Mesendoderm (in vitro differentiated cells): ENCODE data around the gene KRTAP10-10.

Experiments used
- DNase-seq: peaks from one replicate; pipeline ENCODE4 v3.0.0; 2013
- H2AK5ac ChIP-seq: 2 replicates; pipeline ENCODE4 v1.6.1; 2013; ENCODE audit warnings: low read length, inconsistent platforms
- H2BK120ac ChIP-seq: 2 replicates; pipeline ENCODE4 v1.6.1; 2013; ENCODE audit warnings: low read depth, mild to moderate bottlenecking, low read length, moderate library complexity, mixed read lengths
- H2BK15ac ChIP-seq: replicated peaks from 2 replicates; pipeline ENCODE4 v1.6.1; 2013; ENCODE audit warnings: low read depth, mild to moderate bottlenecking, moderate library complexity
- H2BK5ac ChIP-seq: 2 replicates; pipeline ENCODE4 v1.6.1; 2013; ENCODE audit warnings: low read length, inconsistent platforms
- H3K18ac ChIP-seq: 2 replicates; pipeline ENCODE4 v1.6.1; 2013; ENCODE audit warnings: mild to moderate bottlenecking, low read length, mixed read lengths
- H3K23ac ChIP-seq: one replicate; pipeline ENCODE4 v1.6.1; 2013; ENCODE audit warnings: low read length
- H3K27ac ChIP-seq: 2 replicates; pipeline ENCODE4 v1.5.1; 2013; ENCODE audit warnings: low read depth, mild to moderate bottlenecking, inconsistent platforms, low read length, moderate library complexity
- H3K27me3 ChIP-seq: 2 replicates; pipeline ENCODE4 v1.6.1; 2013; ENCODE audit warnings: low read length, control low read depth, mild to moderate bottlenecking, inconsistent platforms; ENCODE audit not compliant: insufficient read depth, poor library complexity
- H3K36me3 ChIP-seq: 2 replicates; pipeline ENCODE4 v1.6.1; 2013; ENCODE audit warnings: low read length, inconsistent platforms; ENCODE audit not compliant: control insufficient read depth, insufficient read depth
- H3K4ac ChIP-seq: one replicate; pipeline ENCODE4 v1.6.1; 2013; ENCODE audit warnings: low read depth, mild to moderate bottlenecking, low read length, moderate library complexity
- H3K4me1 ChIP-seq: 2 replicates; pipeline ENCODE4 v1.6.1; 2013; ENCODE audit warnings: low read depth, low read length, inconsistent platforms; ENCODE audit not compliant: control insufficient read depth
- H3K4me2 ChIP-seq: 2 replicates; pipeline ENCODE4 v1.6.1; 2013; ENCODE audit warnings: low read length
- H3K4me3 ChIP-seq: 2 replicates; pipeline ENCODE4 v1.5.1; 2013; ENCODE audit warnings: mild to moderate bottlenecking, low read length
- H3K56ac ChIP-seq: one replicate; pipeline ENCODE4 v1.6.1; 2013; ENCODE audit warnings: low read length
- H3K79me1 ChIP-seq: 2 replicates; pipeline ENCODE4 v1.6.1; 2013; ENCODE audit warnings: low read length, inconsistent platforms
- H3K79me2 ChIP-seq: 2 replicates; pipeline ENCODE4 v1.6.1; 2013; ENCODE audit warnings: mild to moderate bottlenecking, low read length; ENCODE audit not compliant: control insufficient read depth, insufficient read depth
- H3K9ac ChIP-seq: 2 replicates; pipeline ENCODE4 v1.6.1; 2013; ENCODE audit warnings: low read length, inconsistent platforms
- H4K5ac ChIP-seq: one replicate; pipeline ENCODE4 v1.6.1; 2013; ENCODE audit warnings: low read length
- H4K8ac ChIP-seq: one replicate; pipeline ENCODE4 v1.6.1; 2013; ENCODE audit warnings: low read depth, mild to moderate bottlenecking, control low read depth, low read length, moderate library complexity
- WGBS: extraction: QIAGEN DNeasy Blood & Tissue Kit; methylation state at CpG from one replicate; pipeline ENCODE4 v1.1.7; 2013; ENCODE audit warnings: low lambda C conversion rate, missing lambda C conversion rate; ENCODE audit not compliant: insufficient coverage; ENCODE audit errors: extremely low coverage; 5-methylcytosine and 5-hydroxymethylcytosine counted together

The KRTAP10-10 gene

DNA sequence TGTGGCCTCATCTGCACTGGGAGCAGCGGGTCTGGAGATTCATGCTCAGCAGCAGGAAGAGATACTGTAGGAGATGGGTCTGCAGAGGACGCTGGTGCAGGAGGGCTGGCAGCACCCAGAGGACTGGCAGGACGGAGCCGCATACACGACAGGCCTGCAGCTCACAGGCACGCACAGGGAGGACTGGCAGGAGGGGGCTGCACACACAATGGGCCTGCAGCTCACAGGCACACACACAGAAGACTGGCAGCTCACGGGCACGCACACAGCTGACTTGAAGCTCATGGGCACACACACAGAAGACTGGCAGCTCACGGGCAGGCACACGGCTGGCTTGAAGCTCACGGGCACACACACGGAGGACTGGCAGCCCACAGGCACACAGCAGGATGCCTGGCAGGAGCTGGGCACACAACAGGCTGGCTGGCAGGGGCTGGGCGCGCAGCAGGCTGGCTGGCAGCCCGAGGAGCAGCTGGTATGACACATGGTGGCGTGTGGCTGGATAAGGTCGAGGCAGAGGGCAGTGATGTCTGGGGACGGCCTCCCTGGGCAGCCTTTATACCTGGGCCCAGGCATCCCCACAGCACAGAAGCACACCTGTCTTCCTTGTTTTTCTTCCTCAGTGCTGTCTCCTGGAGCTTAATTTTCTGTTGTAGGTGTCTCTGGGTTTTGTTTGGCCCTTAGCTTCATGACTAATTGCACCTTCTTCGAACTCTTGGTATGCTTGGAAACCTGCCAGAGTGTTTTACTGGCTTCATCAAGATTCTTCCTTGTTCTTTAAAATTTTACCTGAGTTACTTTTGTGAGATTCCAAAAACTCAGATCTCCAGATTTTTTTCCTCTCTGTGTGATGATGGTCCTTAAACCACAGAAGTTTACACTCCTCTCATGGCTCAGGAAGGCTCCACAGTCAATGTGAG, 29.5 kb downstream of the KRTAP10-10 start, which contains the start of gene KRTAP12-2:
TSS of gene KRTAP12-2 (minus strand) at position 527 of the 920 bp plus-strand sequence. CDS start at position 486, 41 bp downstream.
- no peak within 1 kb of the TSS for H3K4me3 ChIP-seq
- no peaks in the 10 kb centered on the region for H3K79me1 ChIP-seq
- no peak within 1 kb of the TSS for H2BK120ac ChIP-seq
- H3K36me3 ChIP-seq = no peaks in the 10 kb centered on the region
- no peak within 1 kb of the TSS for H3K23ac ChIP-seq
- no peak within 1 kb of the TSS for H2BK5ac ChIP-seq
- DNase-seq = no peak
- no peak within 1 kb of the TSS for H3K56ac ChIP-seq
- no peak within 1 kb of the TSS for H3K4ac ChIP-seq
- H3K27ac ChIP-seq = no peak within 1 kb of the TSS
- no peak within 1 kb of the TSS for H4K8ac ChIP-seq
- H3K4me1 ChIP-seq = no peaks in the 10 kb centered on the region
- H2BK15ac ChIP-seq = no peak within 1 kb of the TSS
- no peak within 1 kb of the TSS for H4K5ac ChIP-seq
- no peak within 1 kb of the TSS for H3K9ac ChIP-seq
- no peaks in the 10 kb centered on the region for H3K27me3 ChIP-seq
- H3K18ac ChIP-seq = no peak within 1 kb of the TSS
- no peaks in the 10 kb centered on the region for H3K79me2 ChIP-seq
- no CpG with 5 or more reads among the region's 19 CpGs for WGBS
- no peak within 1 kb of the TSS for H3K4me2 ChIP-seq
- H2AK5ac ChIP-seq = no peak within 1 kb of the TSS

DNA sequence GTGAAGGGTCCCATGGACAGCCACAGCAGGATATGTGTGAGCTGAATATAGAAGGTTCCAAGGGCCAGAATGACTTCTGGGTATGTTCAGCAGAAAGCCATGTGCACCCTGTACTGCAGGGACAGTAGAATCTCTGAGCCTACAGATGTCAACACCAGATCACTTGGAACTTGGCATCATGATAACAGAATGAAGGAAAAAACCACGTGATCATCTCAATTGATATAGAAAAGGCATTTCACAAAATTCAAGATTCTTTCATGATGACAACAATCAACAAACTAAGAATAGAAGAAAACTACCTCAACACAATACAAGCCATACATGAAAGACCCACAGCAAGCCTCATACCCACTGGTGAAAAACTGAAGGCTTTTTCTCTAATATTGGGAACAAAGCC, 30.5 kb downstream of the KRTAP10-10 start:
- Histone ChIP-seq H3K27ac (no peak overlapping the region), H2BK5ac (no peak overlapping the region), H3K9ac (no peak overlapping the region), H3K23ac (no peak overlapping the region), H3K4me3 (no peak overlapping the region), H3K79me2 (no peaks in the 10 kb centered on the region), H4K8ac (no peak overlapping the region), H4K5ac (no peak overlapping the region), H3K36me3 (no peaks in the 10 kb centered on the region), H3K56ac (no peak overlapping the region), H2BK120ac (no peak overlapping the region), H3K4ac (no peak overlapping the region), H3K27me3 (no peaks in the 10 kb centered on the region), H3K4me2 (no peak overlapping the region), H3K79me1 (no peaks in the 10 kb centered on the region), H2AK5ac (no peak overlapping the region), H3K18ac (no peak overlapping the region), H3K4me1 (no peaks in the 10 kb centered on the region), H2BK15ac (no peak overlapping the region)
- no peak for DNase-seq
- no CpG with 5 or more reads among the region's 1 CpG for whole genome bisulfite sequencing

DNA sequence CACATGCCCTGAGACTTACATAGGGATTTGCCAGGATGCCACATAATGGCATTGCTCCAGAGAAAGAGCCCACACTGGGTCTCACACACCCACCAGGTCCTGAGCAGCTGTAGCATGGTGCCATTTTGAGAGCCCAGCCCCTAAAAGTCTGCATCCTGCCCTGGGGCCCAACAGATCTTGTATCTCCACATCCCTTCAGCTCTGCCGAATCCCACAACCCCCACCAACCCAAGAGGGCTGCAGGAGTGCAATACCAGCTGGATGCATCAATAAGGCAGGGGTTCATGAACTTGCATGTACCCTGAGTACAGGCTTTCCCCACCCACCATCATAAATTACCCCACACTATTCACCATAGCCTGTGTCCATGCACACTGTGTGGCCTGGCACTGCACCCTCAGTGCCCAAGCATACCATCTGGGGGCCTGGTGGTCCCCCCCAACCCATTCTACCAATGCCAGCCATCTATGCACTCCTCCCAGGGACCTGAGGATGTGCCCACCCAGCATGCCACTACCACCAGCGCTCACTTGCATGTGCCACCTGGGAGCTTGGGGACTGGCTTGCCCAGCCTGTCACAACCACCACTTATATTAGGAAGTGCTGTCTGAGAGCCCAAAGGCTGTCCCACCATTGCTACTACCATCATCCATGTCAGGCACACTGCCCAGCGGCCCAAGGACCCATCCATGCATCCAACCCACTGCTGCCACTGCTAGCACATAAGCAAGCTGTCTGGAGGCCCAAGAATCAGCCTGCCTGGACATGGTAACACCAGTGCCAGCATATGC, 33.7 kb downstream of the KRTAP10-10 start:
- H3K4me1 ChIP-seq = no peaks in the 10 kb centered on the region
- no peak overlapping the region for H3K4ac ChIP-seq
- no peaks in the 10 kb centered on the region for H3K36me3 ChIP-seq
- DNase-seq = no peak
- no peaks in the 10 kb centered on the region for H3K79me1 ChIP-seq
- H3K79me2 ChIP-seq = no peaks in the 10 kb centered on the region
- no peak overlapping the region for H4K5ac ChIP-seq
- H3K18ac ChIP-seq = no peak overlapping the region
- H3K56ac ChIP-seq = no peak overlapping the region
- H3K23ac ChIP-seq = no peak overlapping the region
- no peak overlapping the region for H2BK5ac ChIP-seq
- no peak overlapping the region for H2BK120ac ChIP-seq
- no peak overlapping the region for H2AK5ac ChIP-seq
- no peak overlapping the region for H4K8ac ChIP-seq
- H2BK15ac ChIP-seq = no peak overlapping the region
- no peaks in the 10 kb centered on the region for H3K27me3 ChIP-seq
- no CpG with 5 or more reads among the region's 3 CpGs for WGBS
- no peak overlapping the region for H3K9ac ChIP-seq
- no peak overlapping the region for H3K27ac ChIP-seq
- H3K4me2 ChIP-seq = no peak overlapping the region
- H3K4me3 ChIP-seq = no peak overlapping the region

DNA sequence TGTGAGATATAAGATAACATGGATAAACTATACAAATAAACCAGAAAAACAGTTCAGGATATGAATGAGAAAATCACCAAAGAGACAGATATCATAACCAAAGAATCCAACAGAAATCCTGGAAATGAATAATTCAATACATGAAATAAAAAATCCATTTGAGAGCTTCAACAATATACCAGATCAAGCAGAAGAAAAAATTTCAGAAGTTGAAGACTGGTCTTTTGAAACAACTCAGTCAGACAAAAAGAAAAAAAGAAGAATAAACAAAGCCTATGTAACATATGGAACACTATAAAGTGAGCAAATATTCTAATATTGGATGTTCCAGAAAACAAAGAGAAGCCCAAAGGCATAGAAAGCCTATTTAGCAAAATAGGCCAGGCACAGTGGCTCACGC, 34.8 kb downstream of the KRTAP10-10 start:
- no peak overlapping the region for H4K5ac ChIP-seq
- H3K18ac ChIP-seq = no peak overlapping the region
- no peak overlapping the region for H2BK5ac ChIP-seq
- no peak overlapping the region for H3K4me3 ChIP-seq
- no peak overlapping the region for H2AK5ac ChIP-seq
- no peak for DNase-seq
- no peak overlapping the region for H3K27ac ChIP-seq
- no peak overlapping the region for H2BK15ac ChIP-seq
- no peaks in the 10 kb centered on the region for H3K36me3 ChIP-seq
- H3K56ac ChIP-seq = no peak overlapping the region
- H3K4me2 ChIP-seq = no peak overlapping the region
- H3K23ac ChIP-seq = no peak overlapping the region
- H3K79me1 ChIP-seq = no peaks in the 10 kb centered on the region
- H3K9ac ChIP-seq = no peak overlapping the region
- H2BK120ac ChIP-seq = no peak overlapping the region
- WGBS = no CpG with 5 or more reads among the region's 1 CpG
- no peak overlapping the region for H4K8ac ChIP-seq
- no peak overlapping the region for H3K4ac ChIP-seq
- no peaks in the 10 kb centered on the region for H3K27me3 ChIP-seq
- H3K4me1 ChIP-seq = no peaks in the 10 kb centered on the region
- no peaks in the 10 kb centered on the region for H3K79me2 ChIP-seq

DNA sequence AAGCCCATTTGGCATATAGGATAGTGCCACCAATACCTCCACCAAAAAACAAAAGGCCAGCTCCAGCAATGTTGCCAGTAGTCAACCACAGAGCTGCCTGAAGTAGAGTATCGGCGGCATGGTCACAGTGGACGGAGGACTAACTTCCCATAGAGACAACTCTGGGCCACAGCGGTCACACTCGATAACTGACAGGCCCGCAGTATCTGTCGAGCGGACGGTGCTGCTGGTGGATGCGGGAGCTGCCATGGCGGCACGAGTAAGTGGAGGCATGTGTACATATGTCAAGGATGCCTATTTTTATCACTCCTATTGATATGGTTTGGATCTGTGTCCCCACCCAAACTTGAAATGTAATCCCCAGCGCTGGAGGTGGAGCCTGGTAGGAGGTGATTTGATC, 40.7 kb downstream of the KRTAP10-10 start:
- DNase-seq = no peak
- Histone ChIP-seq H3K18ac (no peak overlapping the region), H3K27ac (no peak overlapping the region), H3K27me3 (no peaks in the 10 kb centered on the region), H3K56ac (no peak overlapping the region), H4K5ac (no peak overlapping the region), H2AK5ac (no peak overlapping the region), H3K4ac (no peak overlapping the region), H3K4me2 (no peak overlapping the region), H3K79me1 (no peaks in the 10 kb centered on the region), H3K4me3 (no peak overlapping the region), H3K79me2 (no peaks in the 10 kb centered on the region), H3K9ac (no peak overlapping the region), H3K36me3 (no peaks in the 10 kb centered on the region), H2BK15ac (no peak overlapping the region), H3K23ac (no peak overlapping the region), H2BK5ac (no peak overlapping the region), H4K8ac (no peak overlapping the region), H3K4me1 (no peaks in the 10 kb centered on the region), H2BK120ac (no peak overlapping the region)
- WGBS = no CpG with 5 or more reads among the region's 13 CpGs
